Measurements from ENCODE around the gene PINLYP. TPM values are rescaled to one million over a fixed set of nuclear protein-coding genes. Genes with fewer than 3 reads are reported as not detected.

Gene PINLYP
- polyA plus RNA-seq, 3 donors, result 0.83 to 1.3 (median 0.93) TPM

DNA sequence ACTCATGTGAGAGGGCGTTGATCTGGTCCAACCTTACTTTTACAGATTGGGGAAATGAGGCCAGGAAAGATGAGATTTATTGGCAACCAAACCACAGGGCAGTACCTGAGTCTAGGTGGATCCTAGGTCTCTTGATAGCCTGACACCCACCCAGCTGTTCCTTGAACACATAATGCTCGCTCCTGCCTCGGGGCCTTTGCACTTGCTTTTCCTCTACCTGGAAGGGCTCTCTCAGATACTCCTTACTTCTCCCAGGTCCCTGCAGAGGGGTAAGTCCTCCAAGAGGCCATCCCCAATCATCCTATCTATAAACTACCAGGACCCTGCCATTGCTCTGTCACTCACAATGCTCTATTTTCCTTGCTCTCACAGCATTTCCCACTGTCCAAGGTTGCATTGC, 35.2 kb upstream of the PINLYP start:
- Histone ChIP-seq H3K4me1 (ENCODE audit: control insufficient read depth in 1 of 2, insufficient read depth in 2 of 2, low read length in 2 of 2) (no peaks in the 10 kb centered on the region), H3K9me3 (replicated peaks in 1 of 2; ENCODE audit: control insufficient read depth in 1 of 2, insufficient read depth in 1 of 2, low read length in 2 of 2) (no peaks in the 10 kb centered on the region), H3K27me3 (ENCODE audit: control insufficient read depth in 2 of 2, insufficient read depth in 2 of 2, low read length in 2 of 2) (no peaks in the 10 kb centered on the region), H3K4me2 (replicated peaks; ENCODE audit: extremely low read depth, low read length, poor library complexity, severe bottlenecking) (no peak overlapping the region), H3K4me3 (replicated peaks in 1 of 3; ENCODE audit: low read depth in 2 of 3, low read length in 3 of 3) (no peak overlapping the region), H4K20me1 (ENCODE audit: insufficient read depth, low read length) (no peaks in the 10 kb centered on the region), H3K27ac (ENCODE audit: low read depth in 1 of 2, low read length in 2 of 2) (no peak overlapping the region), H2AFZ (ENCODE audit: insufficient read depth, low read depth, low read length, poor library complexity, severe bottlenecking) (no peak overlapping the region), H3K9ac (ENCODE audit: insufficient read depth, low read length, poor library complexity, severe bottlenecking) (no peak overlapping the region), H3K79me2 (ENCODE audit: insufficient read depth, low read length) (no peaks in the 10 kb centered on the region), H3K36me3 (replicated peaks in 1 of 2; ENCODE audit: control insufficient read depth in 1 of 2, insufficient read depth in 2 of 2, low read length in 2 of 2) (peaks cover 48 to 73% of the 10 kb centered on the region in 2 donors)
- H3K27me3 Mint-ChIP-seq (ENCODE audit: low read depth in 3 of 3), result peaks cover 0 to 2% (median 0%) of the 10 kb centered on the region in 3 donors
- H3K4me3 Mint-ChIP-seq, result no peak overlapping the region
- H3K27ac Mint-ChIP-seq, result no peak overlapping the region
- peaks cover 70 to 89% of the 10 kb centered on the region in 2 donors for H3K36me3 Mint-ChIP-seq
- intact Hi-C loops (cut with micrococcal nuclease), result no loop called here
- H3K9me3 Mint-ChIP-seq, result peaks cover 0 to 4% (median 0%) of the 10 kb centered on the region in 7 donors
- 94% methylated on average over 2 of the region's 3 CpGs for WGBS (ENCODE audit: insufficient coverage)
- peaks cover 2% of the 10 kb centered on the region for H3K4me1 Mint-ChIP-seq
- TF ChIP-seq, protein P1, sequence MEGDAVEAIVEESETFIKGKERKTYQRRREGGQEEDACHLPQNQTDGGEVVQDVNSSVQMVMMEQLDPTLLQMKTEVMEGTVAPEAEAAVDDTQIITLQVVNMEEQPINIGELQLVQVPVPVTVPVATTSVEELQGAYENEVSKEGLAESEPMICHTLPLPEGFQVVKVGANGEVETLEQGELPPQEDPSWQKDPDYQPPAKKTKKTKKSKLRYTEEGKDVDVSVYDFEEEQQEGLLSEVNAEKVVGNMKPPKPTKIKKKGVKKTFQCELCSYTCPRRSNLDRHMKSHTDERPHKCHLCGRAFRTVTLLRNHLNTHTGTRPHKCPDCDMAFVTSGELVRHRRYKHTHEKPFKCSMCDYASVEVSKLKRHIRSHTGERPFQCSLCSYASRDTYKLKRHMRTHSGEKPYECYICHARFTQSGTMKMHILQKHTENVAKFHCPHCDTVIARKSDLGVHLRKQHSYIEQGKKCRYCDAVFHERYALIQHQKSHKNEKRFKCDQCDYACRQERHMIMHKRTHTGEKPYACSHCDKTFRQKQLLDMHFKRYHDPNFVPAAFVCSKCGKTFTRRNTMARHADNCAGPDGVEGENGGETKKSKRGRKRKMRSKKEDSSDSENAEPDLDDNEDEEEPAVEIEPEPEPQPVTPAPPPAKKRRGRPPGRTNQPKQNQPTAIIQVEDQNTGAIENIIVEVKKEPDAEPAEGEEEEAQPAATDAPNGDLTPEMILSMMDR (IDR thresholded peaks at IDR 0.05), result no peak
- DNase-seq, result no peak

DNA sequence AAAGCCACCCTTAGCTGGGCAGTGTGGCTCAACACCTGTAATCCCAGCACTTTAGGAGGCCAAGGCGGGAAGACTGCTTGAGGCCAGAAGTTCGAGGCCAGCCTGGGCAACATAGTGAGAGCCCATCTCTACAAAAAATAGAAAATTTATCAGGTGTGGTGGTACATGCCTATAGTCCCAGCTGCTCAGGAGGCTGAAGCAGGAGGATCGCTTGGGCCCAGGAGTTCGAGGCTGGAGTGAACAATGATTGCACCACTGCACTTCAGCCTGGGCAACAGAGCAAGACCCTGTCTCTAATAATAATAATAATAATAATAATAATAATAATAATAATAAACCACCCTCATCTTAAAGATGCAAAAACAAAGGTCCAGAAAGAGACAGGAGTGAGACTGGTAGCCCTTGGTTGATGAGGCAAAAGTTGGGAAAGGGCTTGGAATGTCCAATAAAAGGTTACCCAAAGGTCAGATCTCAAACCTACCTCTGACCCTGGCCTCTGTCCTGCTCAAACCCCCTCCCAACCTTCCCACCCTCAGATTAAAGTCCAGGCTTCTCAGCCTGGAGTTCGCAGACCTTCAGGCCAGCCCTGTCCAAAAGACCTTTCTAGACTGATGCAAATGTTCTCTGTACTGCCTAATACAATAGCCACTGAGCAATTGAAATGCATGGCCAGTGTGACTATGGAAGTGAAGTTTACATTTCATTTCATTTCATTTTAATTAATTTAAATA, 33.5 kb upstream of the PINLYP start:
- Histone ChIP-seq H2AFZ (ENCODE audit: insufficient read depth, low read depth, low read length, poor library complexity, severe bottlenecking) (no peak overlapping the region), H3K4me3 (replicated peaks in 1 of 3; ENCODE audit: low read depth in 2 of 3, low read length in 3 of 3) (no peak overlapping the region), H3K36me3 (replicated peaks in 1 of 2; ENCODE audit: control insufficient read depth in 1 of 2, insufficient read depth in 2 of 2, low read length in 2 of 2) (peaks cover 61 to 87% of the 10 kb centered on the region in 2 donors), H3K4me2 (replicated peaks; ENCODE audit: extremely low read depth, low read length, poor library complexity, severe bottlenecking) (no peak overlapping the region), H3K27me3 (ENCODE audit: control insufficient read depth in 2 of 2, insufficient read depth in 2 of 2, low read length in 2 of 2) (no peaks in the 10 kb centered on the region), H3K9me3 (replicated peaks in 1 of 2; ENCODE audit: control insufficient read depth in 1 of 2, insufficient read depth in 1 of 2, low read length in 2 of 2) (no peaks in the 10 kb centered on the region), H3K27ac (ENCODE audit: low read depth in 1 of 2, low read length in 2 of 2) (no peak overlapping the region), H3K4me1 (ENCODE audit: control insufficient read depth in 1 of 2, insufficient read depth in 2 of 2, low read length in 2 of 2) (no peaks in the 10 kb centered on the region), H3K79me2 (ENCODE audit: insufficient read depth, low read length) (no peaks in the 10 kb centered on the region), H4K20me1 (ENCODE audit: insufficient read depth, low read length) (no peaks in the 10 kb centered on the region), H3K9ac (ENCODE audit: insufficient read depth, low read length, poor library complexity, severe bottlenecking) (no peak overlapping the region)
- intact Hi-C loops (cut with micrococcal nuclease), result no loop called here
- DNase-seq, result no peak
- peak overlapping the region in 1 of 7 donors; percentile 42 for H3K27ac Mint-ChIP-seq
- peaks cover 0 to 4% (median 0%) of the 10 kb centered on the region in 7 donors for H3K9me3 Mint-ChIP-seq
- peaks cover 73 to 94% of the 10 kb centered on the region in 2 donors for H3K36me3 Mint-ChIP-seq
- H3K4me3 Mint-ChIP-seq, result no peak overlapping the region
- TF ChIP-seq, protein P1 (IDR thresholded peaks at IDR 0.05), result no peak
- no peaks in the 10 kb centered on the region for H3K4me1 Mint-ChIP-seq
- WGBS (ENCODE audit: insufficient coverage), result no CpG with 5 or more reads among the region's 5 CpGs
- H3K27me3 Mint-ChIP-seq (ENCODE audit: low read depth in 3 of 3), result no peaks in the 10 kb centered on the region

All from CD14-positive monocyte (primary cell).